Middle frontal gyrus (tissue), 1 donor: ENCODE measurements around the gene BSPRY.
A peak's percentile ranks its signal among the peaks of the same experiment; 100 is the strongest.
"Not testable (repeated sequence)": the region's sequence is repeated elsewhere in the genome, so short reads cannot be mapped to it uniquely, and the experiment has no call there.

ENCODE experiments used
- DNase-seq: peaks from one replicate; pipeline ENCODE4 v3.0.0-alpha.2; 2015; ENCODE audit warnings: low spot score; ENCODE audit errors: extremely low spot score

Gene BSPRY

DNA sequence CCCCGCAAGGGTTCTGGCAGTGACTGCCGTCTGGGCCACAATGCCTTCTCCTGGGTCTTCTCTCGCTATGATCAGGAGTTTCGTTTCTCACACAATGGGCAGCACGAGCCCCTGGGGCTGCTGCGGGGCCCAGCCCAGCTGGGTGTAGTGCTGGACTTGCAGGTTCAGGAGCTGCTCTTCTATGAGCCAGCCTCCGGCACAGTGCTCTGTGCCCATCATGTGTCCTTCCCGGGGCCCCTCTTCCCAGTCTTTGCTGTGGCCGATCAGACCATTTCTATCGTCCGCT lies 20.5 kb downstream of the BSPRY start:
- no peak for DNase-seq

DNA sequence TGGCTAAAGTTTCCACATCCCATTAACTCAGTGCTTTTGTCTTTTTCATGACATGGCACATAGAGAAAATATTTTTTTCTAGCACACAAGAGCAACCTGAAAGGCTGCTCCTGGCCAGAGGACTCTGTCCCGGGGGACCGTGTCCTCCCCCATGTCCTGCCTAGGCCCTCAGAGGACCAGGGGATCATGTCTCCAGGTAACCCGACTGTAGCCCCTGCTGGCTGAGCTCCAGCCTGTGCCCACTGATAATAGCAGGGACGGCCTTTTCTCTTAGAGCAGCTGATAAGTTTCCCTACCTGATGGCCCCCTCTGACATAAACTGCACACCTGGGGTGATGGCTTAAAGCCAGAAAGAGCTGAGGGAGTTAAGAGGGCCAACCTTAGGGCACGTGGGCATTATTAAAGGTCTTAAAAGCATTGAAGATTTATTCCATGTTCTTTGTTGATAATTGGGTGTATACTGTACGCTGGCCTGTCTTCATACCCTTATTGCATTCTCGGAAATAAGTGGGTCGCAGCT lies 21.5 kb downstream of the BSPRY start:
- no peak for DNase-seq

DNA sequence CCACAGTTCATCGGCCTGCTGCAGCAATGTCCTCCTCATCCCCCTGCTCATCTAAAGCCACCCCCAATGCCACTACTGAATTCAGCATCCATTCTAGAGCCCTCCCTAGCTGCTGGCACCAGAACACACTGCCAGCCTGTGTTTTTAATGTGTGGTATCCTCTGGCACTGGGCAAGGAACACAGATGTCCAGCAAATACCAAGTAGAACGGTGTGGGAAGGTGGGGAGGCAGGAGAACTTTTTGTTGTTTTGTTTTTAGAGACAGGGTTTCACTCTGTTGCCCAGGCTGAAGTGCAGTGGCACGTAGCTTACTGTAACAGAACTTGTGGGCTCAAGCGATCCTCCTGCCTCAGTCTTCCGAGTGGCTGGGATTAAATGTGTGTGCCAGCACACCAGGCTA lies 22.7 kb downstream of the BSPRY start:
- no peak for DNase-seq

GRCh38 chr9:113373256-113373655 lies 23.9 kb downstream of the BSPRY start:
- no peak for DNase-seq

- DNase-seq = no peak
These were observed 24.5 kb downstream of the BSPRY start for GRCh38 chr9:113373676-113374392.

- no peak for DNase-seq
These were observed 26.0 kb downstream of the BSPRY start for GRCh38 chr9:113375057-113376023.

GRCh38 chr9:113376634-113377567 lies 27.6 kb downstream of the BSPRY start, which contains the start of gene HDHD3:
HDHD3 (minus strand) TSS chr9:113376986; CDS start chr9:113374354, 2,632 bp downstream.
- peak; percentile 38 for DNase-seq

DNA sequence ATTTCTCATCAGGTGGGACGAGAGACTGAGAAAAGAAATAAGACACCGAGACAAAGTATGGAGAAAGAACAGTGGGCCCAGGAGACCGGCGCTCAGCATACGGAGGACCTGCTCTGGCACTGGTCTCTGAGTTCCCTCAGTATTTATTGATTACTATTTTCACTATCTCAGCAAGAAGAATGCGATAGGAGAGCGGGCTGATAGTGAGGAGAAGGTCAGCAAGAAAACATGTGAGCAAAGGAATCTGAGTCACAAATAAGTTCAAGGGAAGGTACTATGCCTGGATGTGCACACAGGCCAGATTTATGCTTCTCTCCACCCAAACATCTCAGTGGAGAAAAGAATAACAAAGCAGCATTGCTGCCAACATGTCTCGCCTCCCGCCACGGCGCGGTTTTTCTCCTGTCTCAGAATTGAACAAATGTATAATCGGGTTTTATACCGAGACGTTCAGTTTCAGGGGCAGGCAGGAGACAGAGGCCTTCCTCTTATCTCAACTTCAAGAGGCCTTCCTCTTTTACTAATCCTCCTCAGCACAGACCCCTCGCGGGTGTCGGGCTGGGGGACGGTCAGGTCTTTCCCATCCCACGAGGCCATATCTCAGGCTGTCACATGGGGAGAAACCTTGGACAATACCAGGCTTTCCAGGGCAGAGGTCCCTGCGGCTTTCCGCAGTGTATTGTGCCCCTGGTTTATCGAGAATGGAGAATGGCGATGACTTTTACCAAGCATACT lies 29.9 kb downstream of the BSPRY start:
- DNase-seq = not testable (repeated sequence)

DNA sequence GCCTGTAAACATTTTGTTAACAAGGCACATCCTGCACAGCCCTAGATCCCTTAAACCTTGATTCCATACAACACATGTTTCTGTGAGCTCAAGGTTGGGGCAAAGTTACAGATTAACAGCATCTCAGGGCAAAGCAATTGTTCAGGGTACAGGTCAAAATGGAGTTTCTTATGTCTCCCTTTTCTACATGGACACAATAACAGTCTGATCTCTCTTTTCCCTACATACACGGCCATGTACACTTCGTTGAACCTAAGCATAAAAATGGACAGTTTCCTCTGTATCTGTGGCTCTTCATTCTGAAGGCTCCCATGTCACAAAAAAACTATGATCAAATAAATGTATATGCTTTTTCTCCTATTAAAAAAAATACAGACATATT lies 30.5 kb downstream of the BSPRY start:
- DNase-seq = not testable (repeated sequence)

DNA sequence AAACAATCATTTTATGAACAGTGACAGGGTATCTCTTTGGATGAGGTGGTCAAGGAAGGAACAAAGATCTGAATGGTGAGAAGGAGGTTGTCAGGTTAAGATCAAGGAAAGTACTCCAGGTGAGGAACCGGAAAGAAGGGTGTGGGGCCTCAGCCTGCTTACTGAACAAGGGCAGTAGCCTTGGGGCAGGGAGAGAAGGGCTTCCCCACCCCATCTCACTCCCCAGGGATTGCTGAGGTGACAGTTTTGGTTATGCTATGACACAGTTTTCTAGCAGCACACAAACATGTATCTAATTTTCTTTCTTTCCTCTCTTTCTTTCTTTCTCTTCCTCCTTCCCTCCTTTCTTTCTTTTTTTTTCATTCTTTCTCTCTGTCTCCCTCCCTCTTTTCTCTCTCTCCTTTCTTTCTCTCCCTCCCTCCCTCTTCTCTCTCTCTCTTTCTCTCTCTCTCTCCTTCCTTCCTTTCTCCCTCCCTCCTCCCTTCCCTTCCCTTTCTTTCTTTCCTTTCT lies 31.6 kb downstream of the BSPRY start:
- DNase-seq = no peak

DNA sequence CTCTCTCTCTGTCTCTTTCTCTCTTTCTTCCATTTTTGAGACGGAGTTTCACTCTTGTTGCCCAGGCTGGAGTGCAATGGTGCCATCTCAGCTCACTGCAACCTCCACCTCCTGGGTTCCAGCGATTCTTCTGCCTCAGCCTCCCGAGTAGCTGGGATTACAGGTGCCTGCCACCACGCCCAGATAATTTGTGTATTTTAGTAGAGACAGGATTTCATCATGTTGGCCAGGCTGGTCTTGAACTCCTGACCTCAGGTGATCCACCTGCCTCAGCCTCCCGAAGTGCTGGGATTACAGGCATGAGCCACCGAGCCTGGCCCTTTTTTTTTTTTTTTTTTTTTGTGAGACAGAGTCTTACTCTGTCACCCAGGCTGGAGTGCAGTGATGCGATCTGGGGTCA lies 32.1 kb downstream of the BSPRY start:
- DNase-seq = not testable (repeated sequence)

GRCh38 chr9:113381909-113382411 lies 32.6 kb downstream of the BSPRY start:
- DNase-seq = no peak

- no peak for DNase-seq
These were observed 37.4 kb downstream of the BSPRY start for GRCh38 chr9:113386571-113387393.

GRCh38 chr9:113387560-113388230 lies 38.4 kb downstream of the BSPRY start:
- DNase-seq = no peak

DNA sequence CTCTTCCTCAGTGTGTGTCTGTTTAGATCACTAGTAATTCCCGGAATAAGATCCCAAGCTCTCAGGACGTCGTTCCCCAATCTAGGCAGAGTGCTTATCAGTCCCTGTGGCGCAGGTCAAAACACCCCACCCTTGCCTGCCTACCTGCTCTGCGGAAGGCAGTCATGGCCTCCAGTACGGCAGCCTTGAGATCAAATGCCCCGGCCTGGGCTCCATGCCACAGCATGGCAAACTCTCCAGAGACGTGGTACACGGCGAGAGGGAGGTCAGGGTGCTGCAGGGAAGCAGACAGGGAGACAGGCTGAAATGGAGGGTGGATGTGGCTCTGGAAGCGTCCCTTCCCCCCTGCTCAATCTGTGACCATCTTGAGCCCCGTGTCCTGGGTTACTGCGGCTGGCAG lies 39.5 kb downstream of the BSPRY start:
- DNase-seq = no peak

- DNase-seq = no peak
These were observed 40.1 kb downstream of the BSPRY start for GRCh38 chr9:113389451-113389850.

- no peak for DNase-seq
These were observed 41.0 kb downstream of the BSPRY start for GRCh38 chr9:113390192-113390960.

- no peak for DNase-seq
These were observed 42.6 kb downstream of the BSPRY start for GRCh38 chr9:113391917-113392316.
